Fibroblast of skin of back (primary cell): ENCODE measurements around the gene CFAP61.

Source experiments
- DNase-seq: peaks from one replicate; pipeline ENCODE4 v3.0.0-alpha.2; 2013

Gene CFAP61

GRCh38 chr20:20289331-20289730 lies 237.0 kb downstream of the CFAP61 start:
- no peak for DNase-seq

- DNase-seq: no peak
Observed at GRCh38 chr20:20292472-20292871, 240.1 kb downstream of the CFAP61 start.

DNA sequence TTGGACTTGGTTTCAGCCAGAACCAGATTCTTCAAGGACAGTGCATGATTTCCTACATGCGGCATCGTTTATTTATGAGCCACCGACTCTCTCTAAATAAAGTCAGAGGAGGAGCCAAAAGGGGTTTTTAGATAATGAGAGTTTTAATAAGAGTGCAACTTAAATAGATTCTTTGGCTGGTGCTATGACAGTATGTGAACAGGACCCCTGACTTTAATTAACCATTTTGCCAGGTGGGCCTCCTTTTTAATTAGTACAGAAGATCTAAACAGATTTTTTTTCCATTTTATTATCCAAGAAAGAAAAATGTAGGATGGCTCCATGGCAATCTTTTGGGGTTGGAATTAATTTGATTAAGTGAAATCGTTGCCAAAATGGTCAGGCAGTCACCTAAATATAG lies 240.8 kb downstream of the CFAP61 start:
- DNase-seq: no peak

DNA sequence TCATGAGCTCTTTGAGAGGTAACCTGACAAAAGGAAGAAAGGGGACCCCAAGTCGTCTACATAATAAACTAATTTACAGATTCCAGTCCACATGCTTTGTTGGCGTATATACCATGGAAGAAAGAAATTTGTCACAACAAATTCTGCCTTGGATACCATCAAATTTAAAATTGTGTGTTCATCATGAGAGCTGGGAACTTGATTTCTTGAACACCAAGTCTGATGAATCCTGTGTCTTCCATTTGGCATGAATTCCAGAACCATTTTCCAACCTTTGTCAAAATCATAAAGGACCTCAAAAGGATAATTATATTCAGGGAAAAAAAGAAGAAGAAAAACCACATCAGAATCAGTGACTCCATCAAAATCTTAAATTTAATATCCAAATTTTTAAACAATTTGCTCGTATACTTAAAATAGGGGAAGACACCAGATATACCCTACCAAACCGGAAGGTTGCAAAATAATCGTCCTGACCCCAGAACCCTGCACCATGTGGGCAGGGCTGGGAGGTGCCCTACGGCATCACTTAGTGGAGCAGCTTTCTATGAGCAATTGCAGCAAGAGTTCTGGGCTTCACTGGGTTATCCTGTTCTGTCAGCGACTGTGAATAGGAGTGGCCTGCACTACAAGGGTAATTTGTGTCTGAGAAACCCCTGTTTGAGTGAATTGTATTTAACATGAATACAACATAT lies 241.5 kb downstream of the CFAP61 start:
- DNase-seq: no peak

DNA sequence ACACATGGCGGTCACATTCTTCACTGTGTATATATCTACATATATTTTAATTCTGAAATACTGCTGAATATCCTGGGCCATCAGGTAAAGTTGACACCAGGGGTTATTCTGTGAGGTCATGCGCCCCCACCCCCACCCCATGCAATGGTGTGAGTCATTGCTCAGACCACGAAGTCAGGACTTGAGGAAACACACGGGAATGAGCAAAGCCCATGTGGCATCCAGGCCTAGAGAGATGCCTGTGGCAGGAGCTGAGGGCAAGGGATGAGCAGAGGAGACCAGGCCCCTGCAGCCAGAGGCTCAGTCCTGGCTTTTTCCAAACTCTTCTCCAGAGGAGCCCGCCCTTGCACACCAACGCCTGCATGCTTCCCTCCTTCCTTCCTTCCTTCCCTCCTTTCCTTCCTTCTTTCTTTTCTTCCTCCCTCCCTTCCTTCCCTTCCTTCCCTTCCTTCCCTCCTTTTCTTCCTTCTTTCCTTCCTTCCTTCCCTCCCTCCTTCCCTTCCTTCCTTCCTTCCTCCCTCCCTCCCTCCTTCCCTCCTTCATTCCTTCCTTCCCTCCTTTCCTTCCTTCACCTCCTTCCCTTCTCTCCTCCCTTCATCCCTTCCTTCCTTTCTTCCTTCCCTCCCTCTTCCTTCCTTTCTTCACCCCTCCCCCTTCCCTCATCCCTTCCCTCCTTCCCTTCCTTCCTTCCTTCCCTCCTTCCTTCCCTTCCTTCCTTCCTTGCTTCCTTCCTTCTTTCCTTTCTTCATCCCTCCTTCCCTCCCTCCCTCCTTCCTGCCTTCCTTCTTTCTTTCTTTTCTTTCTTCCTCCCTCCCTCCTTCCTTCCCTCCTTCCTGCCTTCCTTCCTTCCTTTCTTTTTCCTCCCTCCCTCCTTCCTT lies 243.5 kb downstream of the CFAP61 start:
- DNase-seq: peak; percentile 1

DNA sequence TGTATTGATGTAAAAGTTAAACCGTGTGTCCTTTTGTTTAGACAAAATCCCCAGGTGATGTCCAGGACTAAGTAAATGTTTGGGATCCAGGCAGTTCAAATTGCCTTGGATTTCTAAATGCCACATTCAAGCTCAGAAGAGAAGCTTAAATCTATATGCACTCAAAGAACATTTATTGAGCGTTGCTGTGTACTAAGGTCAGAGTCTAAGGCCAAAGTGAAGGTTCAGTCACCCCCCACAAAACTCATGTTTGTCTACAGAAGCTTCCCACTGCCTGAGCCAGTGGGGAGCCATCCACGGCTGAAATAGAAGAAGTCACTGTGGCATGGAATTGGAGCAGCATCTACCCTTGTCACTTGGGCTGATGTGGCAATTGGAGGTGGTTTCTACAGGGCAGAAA lies 244.8 kb downstream of the CFAP61 start:
- no peak for DNase-seq

DNA sequence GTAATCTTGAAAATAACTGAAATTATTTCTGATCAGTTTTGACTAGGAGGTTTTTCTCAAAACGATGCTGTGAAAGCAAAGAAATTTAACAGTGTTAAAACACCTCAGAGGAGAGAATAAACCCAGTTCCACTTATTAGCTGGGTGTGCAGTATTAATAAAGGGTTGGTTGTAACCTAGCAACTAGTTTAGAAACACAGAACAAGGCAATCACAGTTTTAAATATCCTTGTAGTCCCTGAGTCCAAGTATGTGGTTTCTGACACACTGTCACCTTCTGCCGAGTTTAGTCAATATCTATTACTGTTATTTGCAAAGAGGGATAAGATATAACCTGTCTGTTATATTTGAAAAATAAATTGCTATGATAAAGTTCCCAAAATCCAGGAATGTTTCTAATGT lies 245.4 kb downstream of the CFAP61 start:
- no peak for DNase-seq

GRCh38 chr20:20299904-20300303 lies 247.6 kb downstream of the CFAP61 start:
- DNase-seq: no peak

DNA sequence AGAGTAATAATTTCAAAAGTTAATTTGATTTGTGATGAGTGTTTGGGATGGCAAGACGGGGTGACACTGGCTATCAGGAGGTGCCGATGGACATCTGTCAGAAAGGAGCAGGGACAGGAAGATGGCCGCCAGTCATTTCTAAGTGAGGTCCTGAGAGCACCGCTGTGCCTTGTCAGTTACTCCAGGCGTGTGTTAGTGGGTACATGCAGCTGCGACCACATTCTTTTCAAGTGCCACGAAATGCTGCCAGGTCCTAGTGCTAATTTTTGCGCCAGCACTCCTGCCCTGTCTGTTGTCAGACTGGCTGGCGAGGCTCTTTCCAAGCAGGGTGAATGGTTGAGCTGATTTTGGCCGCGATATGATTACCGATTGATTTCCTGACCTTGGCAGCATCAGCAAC lies 251.0 kb downstream of the CFAP61 start:
- no peak for DNase-seq

- DNase-seq: no peak
Observed at GRCh38 chr20:20303742-20304141, 251.4 kb downstream of the CFAP61 start.

GRCh38 chr20:20304942-20305341 lies 252.6 kb downstream of the CFAP61 start:
- DNase-seq: no peak

DNA sequence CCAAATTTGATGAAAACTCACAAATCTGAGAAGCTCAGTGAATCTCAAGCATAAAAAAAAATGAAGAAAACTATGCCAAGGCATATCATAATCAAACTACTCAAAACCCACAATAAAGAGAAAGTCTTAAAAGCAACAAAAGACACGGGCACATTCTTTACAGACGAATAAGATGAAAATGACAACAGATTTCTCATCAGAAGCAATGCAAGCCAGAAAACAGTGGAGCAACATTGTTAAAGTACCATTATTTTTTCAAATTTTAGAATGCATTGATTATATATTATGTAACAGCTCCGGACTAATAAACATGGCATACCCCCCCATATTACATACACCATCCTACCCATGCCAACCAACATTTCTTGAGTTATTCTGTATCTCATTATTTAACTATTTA lies 260.2 kb downstream of the CFAP61 start:
- DNase-seq: no peak

DNA sequence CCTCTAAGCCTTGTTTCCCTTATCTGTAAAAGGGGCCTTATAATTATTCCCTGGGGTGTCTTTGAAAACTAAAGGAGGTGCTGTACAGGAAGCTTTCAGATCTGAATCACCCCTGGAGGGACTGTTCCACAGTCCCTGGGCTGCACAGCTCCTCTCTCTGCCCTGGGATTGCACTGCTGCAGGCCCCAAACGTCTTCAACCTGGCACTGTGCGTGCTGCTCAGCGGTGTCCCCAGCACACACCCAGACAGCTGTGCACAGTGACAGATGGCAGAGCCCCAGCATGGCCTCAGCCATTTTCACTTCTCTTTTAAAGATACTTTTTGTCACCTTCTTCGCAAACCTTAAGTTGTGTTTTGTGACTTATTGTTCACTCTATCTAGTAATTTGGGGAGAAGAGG lies 264.9 kb downstream of the CFAP61 start:
- DNase-seq: no peak

GRCh38 chr20:20317621-20318364 lies 265.5 kb downstream of the CFAP61 start:
- no peak for DNase-seq

- no peak for DNase-seq
Observed at GRCh38 chr20:20318365-20319161, 266.2 kb downstream of the CFAP61 start.

DNA sequence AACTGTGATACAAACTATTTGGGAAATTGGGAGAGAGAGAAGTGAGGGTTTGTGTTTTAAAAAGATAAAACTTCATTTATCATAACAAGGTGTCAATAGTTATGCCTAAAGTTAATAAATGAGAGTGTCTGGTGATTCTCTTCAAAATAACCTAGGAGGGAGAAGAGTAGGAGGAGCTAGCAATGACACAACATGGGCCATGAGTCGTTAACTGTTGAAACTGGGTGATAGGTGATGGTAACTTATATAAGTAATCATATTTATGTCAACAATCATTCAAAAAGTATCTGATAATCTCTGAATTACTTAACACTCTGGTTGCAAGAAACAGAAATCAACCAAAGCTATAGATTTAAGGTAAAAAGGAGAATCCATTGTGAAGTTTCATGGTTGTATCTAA lies 268.8 kb downstream of the CFAP61 start:
- no peak for DNase-seq

- no peak for DNase-seq
Observed at GRCh38 chr20:20321917-20322316, 269.6 kb downstream of the CFAP61 start.

DNA sequence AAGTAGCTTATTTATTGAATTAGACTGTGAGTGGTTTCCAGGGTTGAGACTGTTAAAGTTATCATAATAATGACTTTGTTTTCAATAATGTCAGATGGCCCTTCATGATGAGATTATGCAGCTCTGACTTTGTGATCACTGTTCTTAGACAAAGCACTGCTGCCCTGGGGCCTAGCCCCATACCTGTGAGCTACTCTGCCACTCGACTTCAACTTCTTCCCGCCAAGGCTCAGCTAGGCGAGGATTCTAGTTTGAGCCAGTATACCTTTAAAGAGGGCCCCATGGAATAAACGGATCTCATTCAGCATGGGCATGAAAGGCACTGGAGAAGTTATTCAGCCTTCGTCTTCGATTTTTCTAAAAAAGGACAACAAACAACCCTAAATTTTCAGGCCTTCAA lies 270.6 kb downstream of the CFAP61 start:
- no peak for DNase-seq

DNA sequence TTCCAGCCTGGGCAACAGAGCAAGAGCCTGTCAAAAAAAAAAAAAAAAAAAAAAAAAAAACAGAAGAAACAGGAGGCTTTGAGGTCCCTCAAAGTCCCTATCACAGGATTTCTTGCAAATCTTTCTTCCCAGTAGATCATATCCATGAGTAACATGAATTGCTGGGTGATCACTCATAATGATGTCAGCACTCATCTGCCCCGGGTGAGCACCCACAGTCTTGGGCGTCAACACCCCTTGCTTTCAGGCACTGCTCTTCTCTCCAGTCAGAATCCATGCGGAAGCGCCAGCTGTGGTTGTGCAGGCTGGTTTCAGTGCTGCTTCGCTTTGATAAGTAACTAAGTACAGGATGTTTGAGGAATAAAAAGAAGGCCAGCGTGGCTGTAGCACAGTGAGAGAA lies 275.4 kb downstream of the CFAP61 start:
- peak; percentile 11 for DNase-seq

DNA sequence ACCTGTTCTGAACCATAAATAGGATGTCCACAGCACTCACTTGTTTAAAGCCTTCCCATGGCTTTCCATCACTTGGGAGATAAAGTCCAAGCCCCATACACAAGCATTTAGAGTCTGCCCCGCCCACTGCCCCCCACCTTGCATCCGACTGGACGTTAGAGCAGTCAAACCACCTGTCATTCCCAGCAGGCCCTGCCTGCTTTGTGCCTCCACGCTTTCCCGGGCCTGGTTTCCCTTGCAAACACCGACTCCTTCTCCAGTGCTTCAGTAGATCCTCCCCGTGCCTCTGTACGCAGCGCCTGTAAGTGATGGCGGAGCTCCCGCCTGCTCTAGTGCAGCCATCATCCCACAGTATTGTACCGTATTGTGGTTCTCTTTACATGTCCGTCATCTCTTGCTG lies 277.2 kb downstream of the CFAP61 start:
- DNase-seq: no peak

DNA sequence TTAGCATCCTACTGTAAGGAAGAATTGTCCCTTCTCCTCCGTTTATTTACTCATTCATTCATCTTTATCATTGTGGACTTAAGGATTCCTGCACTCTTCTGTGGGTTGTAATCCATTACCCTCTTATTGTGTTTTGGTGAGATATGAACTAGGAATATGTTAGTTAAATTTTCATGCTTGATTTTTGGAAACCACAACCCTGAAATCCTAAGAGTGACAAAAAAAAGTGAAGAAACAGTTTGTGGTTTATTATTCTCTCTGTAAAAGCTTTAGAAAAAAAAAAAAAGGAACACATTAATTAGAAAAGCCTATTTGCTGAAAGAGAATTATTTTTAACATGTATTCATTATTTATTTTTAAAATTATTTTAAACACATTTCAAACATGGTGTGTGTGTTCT lies 278.8 kb downstream of the CFAP61 start:
- DNase-seq: no peak

DNA sequence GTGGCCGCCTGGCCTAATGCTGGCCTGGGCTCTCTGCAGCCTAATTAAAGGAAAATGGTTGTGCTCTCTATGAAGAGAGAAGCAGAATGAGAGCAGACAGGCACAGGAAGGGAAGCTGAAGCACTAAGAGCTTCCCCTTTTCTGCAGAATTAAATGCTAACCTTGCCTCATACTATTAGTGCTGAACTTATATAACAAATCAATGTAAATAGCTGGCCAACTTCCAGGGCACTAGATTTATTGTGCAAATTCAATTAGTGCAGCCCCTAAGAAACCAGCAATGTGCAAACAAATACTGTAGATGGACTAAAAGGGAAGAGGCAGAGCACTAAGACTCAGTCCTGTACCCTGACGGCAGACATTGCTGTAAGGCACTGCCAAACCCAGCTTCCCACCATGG lies 279.5 kb downstream of the CFAP61 start:
- no peak for DNase-seq

- no peak for DNase-seq
Observed at GRCh38 chr20:20333866-20334265, 281.5 kb downstream of the CFAP61 start.
